Activated CD4-positive, alpha-beta T cell treated with anti-CD3 and anti-CD28 coated beads, Interleukin-10, Interleukin-2, amounts not matched to agents 100 ng/mL and 50 ng/mL, durations not matched to agents 16 hours and 8 hours (primary cell): ENCODE results near the gene MOXD1.
"Not testable (repeated sequence)": the region's sequence is repeated elsewhere in the genome, so short reads cannot be mapped to it uniquely, and the experiment has no call there.

Experiments used
- DNase-seq: peaks from one replicate; pipeline ENCODE4 v3.0.0-alpha.2; 2020

Gene MOXD1

GRCh38 chr6:132344811-132345210 lies 56.5 kb downstream of the MOXD1 start:
- no peak for DNase-seq

GRCh38 chr6:132341646-132342045 lies 59.6 kb downstream of the MOXD1 start:
- DNase-seq = no peak

GRCh38 chr6:132334521-132334885 lies 66.8 kb downstream of the MOXD1 start:
- DNase-seq = no peak

GRCh38 chr6:132333639-132334520 lies 67.4 kb downstream of the MOXD1 start:
- no peak for DNase-seq

GRCh38 chr6:132330759-132331158 lies 70.5 kb downstream of the MOXD1 start:
- DNase-seq = no peak

- no peak for DNase-seq
These were observed 78.9 kb downstream of the MOXD1 start for GRCh38 chr6:132322398-132322797.

- DNase-seq = no peak
These were observed 81.3 kb downstream of the MOXD1 start for GRCh38 chr6:132320007-132320406.

GRCh38 chr6:132316970-132317369 lies 84.3 kb downstream of the MOXD1 start:
- DNase-seq = no peak

GRCh38 chr6:132314432-132314831 lies 86.8 kb downstream of the MOXD1 start:
- no peak for DNase-seq

- no peak for DNase-seq
These were observed 90.4 kb downstream of the MOXD1 start for GRCh38 chr6:132310921-132311320.

- not testable (repeated sequence) for DNase-seq
These were observed 91.1 kb downstream of the MOXD1 start for GRCh38 chr6:132310151-132310550.

GRCh38 chr6:132304891-132305305 lies 96.4 kb downstream of the MOXD1 start:
- DNase-seq = no peak

GRCh38 chr6:132300323-132300949 lies 100.8 kb downstream of the MOXD1 start:
- peak; percentile 15 for DNase-seq

- DNase-seq = peak; percentile 34
These were observed 102.8 kb downstream of the MOXD1 start for GRCh38 chr6:132298344-132298949.

GRCh38 chr6:132289756-132290155 lies 111.5 kb downstream of the MOXD1 start:
- no peak for DNase-seq

GRCh38 chr6:132287101-132287500 lies 114.2 kb downstream of the MOXD1 start:
- no peak for DNase-seq

- no peak for DNase-seq
These were observed 114.8 kb downstream of the MOXD1 start for GRCh38 chr6:132286298-132287019.

- DNase-seq = no peak
These were observed 116.1 kb downstream of the MOXD1 start for GRCh38 chr6:132285004-132285780.

GRCh38 chr6:132282696-132283095 lies 118.6 kb downstream of the MOXD1 start:
- DNase-seq = no peak

GRCh38 chr6:132280436-132280835 lies 120.8 kb downstream of the MOXD1 start:
- no peak for DNase-seq

GRCh38 chr6:132279592-132280139 lies 121.6 kb downstream of the MOXD1 start:
- peak; percentile 77 for DNase-seq
